Measurements from ENCODE around the gene GABPA.
"Not testable (repeated sequence)": the region's sequence is repeated elsewhere in the genome, so short reads cannot be mapped to it uniquely, and the experiment has no call there.

The GABPA gene

DNA sequence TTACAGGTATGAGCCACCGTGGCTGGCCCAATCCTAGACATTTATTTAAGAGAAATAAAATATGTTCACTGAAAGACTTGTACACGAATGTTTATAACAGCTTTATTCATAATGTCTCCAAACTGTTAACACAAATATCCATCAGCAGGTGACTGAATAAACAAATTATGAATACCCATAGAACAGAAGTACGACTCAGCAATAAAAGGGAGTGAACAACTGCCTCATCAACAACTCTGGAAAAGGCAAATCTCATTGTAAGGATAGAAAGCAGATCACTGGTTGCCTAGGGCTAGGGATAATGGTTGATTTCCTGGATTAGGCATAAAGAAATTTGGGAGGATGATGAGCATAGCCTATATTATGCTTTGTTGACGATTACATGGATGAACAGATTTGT is 41.7 kb downstream of the GABPA start:
- Histone ChIP-seq H4K91ac (ENCODE audit: low read depth, low read length) (no peak overlapping the region), H4K12ac (ENCODE audit: low read depth, low read length) (no peak overlapping the region), H3K4me3 (ENCODE audit: low read depth, low read length) (no peak overlapping the region), H3K9me3 (ENCODE audit: insufficient read depth, low read depth, low read length) (peaks cover 3% of the 10 kb centered on the region), H3K27me3 (ENCODE audit: insufficient read depth, low read length) (no peaks in the 10 kb centered on the region), H2AK5ac (ENCODE audit: low read length) (no peak overlapping the region), H3K36me3 (ENCODE audit: control insufficient read depth in 1 of 2, insufficient read depth in 2 of 2, low read length in 2 of 2) (no peaks in the 10 kb centered on the region), H3K79me2 (ENCODE audit: control insufficient read depth, insufficient read depth, low read length, poor library complexity) (no peaks in the 10 kb centered on the region), H2BK12ac (ENCODE audit: low read length) (no peak overlapping the region), H3K79me1 (ENCODE audit: low read length) (no peaks in the 10 kb centered on the region), H2BK120ac (ENCODE audit: insufficient read depth, low read length, poor library complexity) (no peak overlapping the region), H3K9ac (ENCODE audit: low read length) (no peak overlapping the region), H2BK5ac (ENCODE audit: low read depth, low read length, poor library complexity) (no peak overlapping the region), H3K27ac (ENCODE audit: low read depth, low read length) (no peak overlapping the region), H3K23ac (ENCODE audit: low read length) (no peak overlapping the region), H3K18ac (ENCODE audit: low read length) (no peak overlapping the region), H3K14ac (ENCODE audit: low read length) (no peak overlapping the region), H2AFZ (ENCODE audit: insufficient read depth, low read length, poor library complexity) (no peak overlapping the region), H3K4me2 (ENCODE audit: low read length) (no peak overlapping the region), H3K4me1 (ENCODE audit: control insufficient read depth in 1 of 2, insufficient read depth in 2 of 2, low read length in 2 of 2) (no peaks in the 10 kb centered on the region), H4K8ac (ENCODE audit: low read depth, low read length) (no peak overlapping the region), H3K4ac (ENCODE audit: low read depth, low read length) (no peak overlapping the region)
- WGBS (ENCODE audit: extremely low coverage, insufficient coverage, insufficient read length) = no CpG with 5 or more reads among the region's 4 CpGs
- DNase-seq = no peak

DNA sequence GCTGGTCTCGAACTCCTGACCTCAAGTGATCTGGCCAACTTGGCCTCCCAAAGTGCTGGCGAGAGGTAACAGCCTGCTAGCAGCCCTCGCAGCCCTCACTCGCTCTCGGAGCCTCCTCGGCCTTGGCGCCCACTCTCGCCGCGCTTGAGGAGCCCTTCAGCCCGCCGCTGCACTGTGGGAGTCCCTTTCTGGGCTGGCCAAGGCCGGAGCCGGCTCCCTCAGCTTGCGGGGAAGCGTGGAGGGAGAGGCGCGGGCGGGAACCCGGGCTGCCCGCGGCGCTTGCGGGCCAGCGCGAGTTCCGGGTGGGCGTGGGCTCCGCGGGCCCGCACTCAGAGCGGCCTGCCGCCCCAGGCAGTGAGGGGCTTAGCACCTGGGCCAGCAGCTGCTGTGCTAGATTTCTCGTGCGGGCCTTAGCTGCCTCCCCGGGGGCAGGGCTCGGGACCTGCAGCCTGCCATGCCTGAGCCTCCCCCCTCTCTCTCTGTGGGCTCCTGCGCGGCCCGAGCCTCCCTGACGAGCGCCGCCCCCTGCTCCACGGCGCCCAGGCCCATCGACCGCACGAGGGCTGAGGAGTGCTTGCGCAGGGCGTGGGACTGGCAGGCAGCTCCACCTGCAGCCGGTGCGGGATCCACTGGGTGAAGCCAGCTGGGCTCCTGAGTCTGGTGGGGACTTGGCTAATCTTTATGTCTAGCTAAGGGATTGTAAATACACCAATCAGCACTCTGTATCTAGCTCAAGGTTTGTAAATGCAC is 43.5 kb downstream of the GABPA start:
- not testable (repeated sequence) for H2BK12ac ChIP-seq (ENCODE audit: low read length); H4K91ac ChIP-seq (ENCODE audit: low read depth, low read length); H3K79me2 ChIP-seq (ENCODE audit: control insufficient read depth, insufficient read depth, low read length, poor library complexity); H3K4me2 ChIP-seq (ENCODE audit: low read length); DNase-seq; H2AFZ ChIP-seq (ENCODE audit: insufficient read depth, low read length, poor library complexity); H3K4me1 ChIP-seq (ENCODE audit: control insufficient read depth in 1 of 2, insufficient read depth in 2 of 2, low read length in 2 of 2); H2AK5ac ChIP-seq (ENCODE audit: low read length); H4K12ac ChIP-seq (ENCODE audit: low read depth, low read length); H3K4me3 ChIP-seq (ENCODE audit: low read depth, low read length); H3K14ac ChIP-seq (ENCODE audit: low read length); H3K36me3 ChIP-seq (ENCODE audit: control insufficient read depth in 1 of 2, insufficient read depth in 2 of 2, low read length in 2 of 2); H3K23ac ChIP-seq (ENCODE audit: low read length); H3K79me1 ChIP-seq (ENCODE audit: low read length); H3K9me3 ChIP-seq (ENCODE audit: insufficient read depth, low read depth, low read length); H3K27me3 ChIP-seq (ENCODE audit: insufficient read depth, low read length); H2BK5ac ChIP-seq (ENCODE audit: low read depth, low read length, poor library complexity); H3K4ac ChIP-seq (ENCODE audit: low read depth, low read length); H2BK120ac ChIP-seq (ENCODE audit: insufficient read depth, low read length, poor library complexity); H3K27ac ChIP-seq (ENCODE audit: low read depth, low read length); H3K18ac ChIP-seq (ENCODE audit: low read length); H3K9ac ChIP-seq (ENCODE audit: low read length); H4K8ac ChIP-seq (ENCODE audit: low read depth, low read length)
- WGBS (ENCODE audit: extremely low coverage, insufficient coverage, insufficient read length) = no CpG with 5 or more reads among the region's 52 CpGs

GRCh38 chr21:25788677-25789076 is 53.9 kb downstream of the GABPA start:
- H3K27me3 ChIP-seq (ENCODE audit: insufficient read depth, low read length) = no peaks in the 10 kb centered on the region
- no peak overlapping the region for H3K4ac ChIP-seq (ENCODE audit: low read depth, low read length)
- no CpG with 5 or more reads among the region's 6 CpGs for WGBS (ENCODE audit: extremely low coverage, insufficient coverage, insufficient read length)
- H3K36me3 ChIP-seq (ENCODE audit: control insufficient read depth in 1 of 2, insufficient read depth in 2 of 2, low read length in 2 of 2) = no peaks in the 10 kb centered on the region
- no peak overlapping the region for H4K12ac ChIP-seq (ENCODE audit: low read depth, low read length)
- no peak overlapping the region for H3K9ac ChIP-seq (ENCODE audit: low read length)
- H3K79me1 ChIP-seq (ENCODE audit: low read length) = no peaks in the 10 kb centered on the region
- H2BK12ac ChIP-seq (ENCODE audit: low read length) = no peak overlapping the region
- H3K4me1 ChIP-seq (ENCODE audit: control insufficient read depth in 1 of 2, insufficient read depth in 2 of 2, low read length in 2 of 2) = peaks cover 0 to 3% of the 10 kb centered on the region in 2 experiments
- no peak overlapping the region for H2AK5ac ChIP-seq (ENCODE audit: low read length)
- H3K9me3 ChIP-seq (ENCODE audit: insufficient read depth, low read depth, low read length) = no peaks in the 10 kb centered on the region
- no peaks in the 10 kb centered on the region for H3K79me2 ChIP-seq (ENCODE audit: control insufficient read depth, insufficient read depth, low read length, poor library complexity)
- DNase-seq = no peak
- no peak overlapping the region for H2AFZ ChIP-seq (ENCODE audit: insufficient read depth, low read length, poor library complexity)
- H4K8ac ChIP-seq (ENCODE audit: low read depth, low read length) = no peak overlapping the region
- no peak overlapping the region for H2BK5ac ChIP-seq (ENCODE audit: low read depth, low read length, poor library complexity)
- no peak overlapping the region for H3K27ac ChIP-seq (ENCODE audit: low read depth, low read length)
- H2BK120ac ChIP-seq (ENCODE audit: insufficient read depth, low read length, poor library complexity) = no peak overlapping the region
- H3K23ac ChIP-seq (ENCODE audit: low read length) = no peak overlapping the region
- no peak overlapping the region for H3K4me3 ChIP-seq (ENCODE audit: low read depth, low read length)
- H3K14ac ChIP-seq (ENCODE audit: low read length) = no peak overlapping the region
- H4K91ac ChIP-seq (ENCODE audit: low read depth, low read length) = no peak overlapping the region
- no peak overlapping the region for H3K18ac ChIP-seq (ENCODE audit: low read length)
- no peak overlapping the region for H3K4me2 ChIP-seq (ENCODE audit: low read length)

GRCh38 chr21:25790122-25790877 is 55.5 kb downstream of the GABPA start:
- peak in 1 of 2 donors; percentile 11 for DNase-seq
- Histone ChIP-seq H4K91ac (ENCODE audit: low read depth, low read length) (no peak overlapping the region), H3K4me1 (ENCODE audit: control insufficient read depth in 1 of 2, insufficient read depth in 2 of 2, low read length in 2 of 2) (peaks cover 0 to 3% of the 10 kb centered on the region in 2 experiments), H3K4ac (ENCODE audit: low read depth, low read length) (no peak overlapping the region), H3K14ac (ENCODE audit: low read length) (no peak overlapping the region), H2AFZ (ENCODE audit: insufficient read depth, low read length, poor library complexity) (peak overlapping the region; percentile 2), H3K79me1 (ENCODE audit: low read length) (no peaks in the 10 kb centered on the region), H3K36me3 (ENCODE audit: control insufficient read depth in 1 of 2, insufficient read depth in 2 of 2, low read length in 2 of 2) (no peaks in the 10 kb centered on the region), H3K4me3 (ENCODE audit: low read depth, low read length) (no peak overlapping the region), H3K9ac (ENCODE audit: low read length) (peak overlapping the region; percentile 40), H3K18ac (ENCODE audit: low read length) (no peak overlapping the region), H2BK5ac (ENCODE audit: low read depth, low read length, poor library complexity) (no peak overlapping the region), H2AK5ac (ENCODE audit: low read length) (no peak overlapping the region), H3K27ac (ENCODE audit: low read depth, low read length) (no peak overlapping the region), H3K79me2 (ENCODE audit: control insufficient read depth, insufficient read depth, low read length, poor library complexity) (no peaks in the 10 kb centered on the region), H3K9me3 (ENCODE audit: insufficient read depth, low read depth, low read length) (no peaks in the 10 kb centered on the region), H2BK120ac (ENCODE audit: insufficient read depth, low read length, poor library complexity) (no peak overlapping the region), H4K8ac (ENCODE audit: low read depth, low read length) (peak overlapping the region; percentile 25), H3K4me2 (ENCODE audit: low read length) (peak overlapping the region; percentile 38), H2BK12ac (ENCODE audit: low read length) (no peak overlapping the region), H3K23ac (ENCODE audit: low read length) (peak overlapping the region; percentile 66), H3K27me3 (ENCODE audit: insufficient read depth, low read length) (no peaks in the 10 kb centered on the region), H4K12ac (ENCODE audit: low read depth, low read length) (no peak overlapping the region)
- no CpG with 5 or more reads among the region's 7 CpGs for WGBS (ENCODE audit: extremely low coverage, insufficient coverage, insufficient read length)

Measured in trophoblast cell (in vitro differentiated cells and primary cell).